ENCODE data around the gene FAM193B.

Gene FAM193B

DNA sequence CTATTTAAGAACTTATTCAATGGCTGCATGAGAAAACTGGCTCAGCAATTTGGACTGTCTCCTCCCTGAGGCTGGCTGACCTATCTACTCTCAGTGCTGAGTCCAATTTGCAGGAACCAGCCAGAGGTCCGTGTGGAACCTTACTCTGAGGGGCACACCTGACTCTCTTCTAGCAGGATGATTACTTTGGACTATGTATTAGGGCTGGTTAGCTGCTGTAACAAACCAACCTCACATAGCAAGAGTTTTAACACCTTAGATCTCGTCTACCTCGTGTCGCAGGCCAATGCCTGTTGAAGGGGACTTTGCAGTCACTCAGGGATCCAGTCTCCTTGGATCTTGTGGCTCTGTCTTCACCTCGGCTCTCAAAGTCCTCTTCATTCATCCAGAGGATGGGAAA is 3.4 kb upstream of the FAM193B start:
- no peaks in the 10 kb centered on the region for H3K36me3 ChIP-seq
- H3K27me3 ChIP-seq: no peaks in the 10 kb centered on the region
- no peak overlapping the region for H3K4me3 ChIP-seq
- TF ChIP-seq, protein P1, sequence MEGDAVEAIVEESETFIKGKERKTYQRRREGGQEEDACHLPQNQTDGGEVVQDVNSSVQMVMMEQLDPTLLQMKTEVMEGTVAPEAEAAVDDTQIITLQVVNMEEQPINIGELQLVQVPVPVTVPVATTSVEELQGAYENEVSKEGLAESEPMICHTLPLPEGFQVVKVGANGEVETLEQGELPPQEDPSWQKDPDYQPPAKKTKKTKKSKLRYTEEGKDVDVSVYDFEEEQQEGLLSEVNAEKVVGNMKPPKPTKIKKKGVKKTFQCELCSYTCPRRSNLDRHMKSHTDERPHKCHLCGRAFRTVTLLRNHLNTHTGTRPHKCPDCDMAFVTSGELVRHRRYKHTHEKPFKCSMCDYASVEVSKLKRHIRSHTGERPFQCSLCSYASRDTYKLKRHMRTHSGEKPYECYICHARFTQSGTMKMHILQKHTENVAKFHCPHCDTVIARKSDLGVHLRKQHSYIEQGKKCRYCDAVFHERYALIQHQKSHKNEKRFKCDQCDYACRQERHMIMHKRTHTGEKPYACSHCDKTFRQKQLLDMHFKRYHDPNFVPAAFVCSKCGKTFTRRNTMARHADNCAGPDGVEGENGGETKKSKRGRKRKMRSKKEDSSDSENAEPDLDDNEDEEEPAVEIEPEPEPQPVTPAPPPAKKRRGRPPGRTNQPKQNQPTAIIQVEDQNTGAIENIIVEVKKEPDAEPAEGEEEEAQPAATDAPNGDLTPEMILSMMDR (IDR thresholded peaks at IDR 0.05): no peak
- H3K9me3 ChIP-seq: no peaks in the 10 kb centered on the region
- intact Hi-C loops (cut with DNase I; ENCODE audit: low total_unique reads): loop anchor here (5.0 kb wide), 1 partner anchor 45 kb away; the partner anchor contains the start of gene B4GALT7
- H3K4me1 ChIP-seq: peaks cover 0 to 12% (median 10%) of the 10 kb centered on the region in 4 donors
- no peak for DNase-seq
- H3K27ac ChIP-seq: no peak overlapping the region

DNA sequence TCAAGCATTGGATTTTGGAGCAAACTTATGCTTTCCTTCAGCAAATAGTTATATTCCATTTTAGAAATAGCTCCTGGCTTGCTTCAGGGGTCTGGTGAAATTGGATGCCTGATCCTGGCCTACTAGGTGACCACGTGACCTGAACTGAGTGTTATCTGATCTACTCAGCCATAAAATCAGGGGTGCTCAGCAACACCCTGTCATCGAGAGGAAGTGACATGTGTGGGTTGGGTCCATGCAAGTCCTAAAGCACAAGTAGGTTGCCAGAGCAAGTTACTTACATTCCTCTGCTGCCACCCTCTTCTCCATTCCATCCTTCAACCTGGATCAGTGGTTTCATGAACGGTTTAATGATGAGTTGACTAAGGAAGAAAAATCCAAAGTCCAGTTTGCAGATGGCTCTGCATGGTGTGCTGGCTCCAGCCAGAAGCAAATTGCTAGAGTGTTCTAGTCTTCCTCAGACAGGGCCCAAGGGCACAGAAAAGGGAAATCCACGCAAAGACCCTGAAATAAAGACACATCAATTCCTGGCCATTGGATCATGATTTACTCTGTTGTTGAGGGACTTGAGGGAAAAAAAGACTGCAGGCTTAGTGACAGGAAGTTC is 2.8 kb upstream of the FAM193B start:
- no peak for DNase-seq
- no peaks in the 10 kb centered on the region for H3K36me3 ChIP-seq
- H3K4me1 ChIP-seq: peaks cover 0 to 19% (median 16%) of the 10 kb centered on the region in 4 donors
- H3K27me3 ChIP-seq: no peaks in the 10 kb centered on the region
- intact Hi-C loops (cut with DNase I; ENCODE audit: low total_unique reads): loop anchor here (5.0 kb wide), 1 partner anchor 45 kb away; the partner anchor contains the start of gene B4GALT7
- H3K27ac ChIP-seq: no peak overlapping the region
- H3K9me3 ChIP-seq: no peaks in the 10 kb centered on the region
- H3K4me3 ChIP-seq: no peak overlapping the region
- TF ChIP-seq, protein P1 (IDR thresholded peaks at IDR 0.05): no peak

DNA sequence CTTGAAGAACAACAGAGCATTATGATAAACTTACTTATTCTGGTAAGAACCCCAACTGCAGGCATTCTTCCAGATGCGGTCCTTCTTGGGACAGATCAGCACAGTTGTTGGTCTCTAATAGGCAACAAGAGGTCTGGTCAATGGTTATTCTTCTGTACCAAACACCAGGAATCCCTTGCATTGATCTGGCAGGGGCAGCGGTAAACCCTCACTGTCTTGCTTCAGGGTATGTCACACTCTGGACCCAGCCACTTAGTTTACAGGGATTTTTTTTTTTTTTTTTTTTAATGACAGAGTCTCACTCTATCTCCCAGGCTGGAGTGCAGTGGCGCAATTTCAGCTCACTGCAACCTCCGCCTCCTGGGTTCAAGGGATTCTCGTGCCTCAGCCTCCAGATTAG is 1.3 kb upstream of the FAM193B start:
- Histone ChIP-seq H3K4me3 (no peak overlapping the region), H3K9me3 (no peaks in the 10 kb centered on the region), H3K27me3 (no peaks in the 10 kb centered on the region), H3K36me3 (peaks cover 0 to 4% (median 0%) of the 10 kb centered on the region in 3 donors), H3K4me1 (peaks cover 0 to 28% (median 16%) of the 10 kb centered on the region in 4 donors), H3K27ac (no peak overlapping the region)
- no peak for DNase-seq
- intact Hi-C loops (cut with DNase I; ENCODE audit: low total_unique reads): loop anchor here (5.0 kb wide), 1 partner anchor 47 kb away; the partner anchor contains the start of gene B4GALT7
- TF ChIP-seq, protein P1 (IDR thresholded peaks at IDR 0.05): no peak

DNA sequence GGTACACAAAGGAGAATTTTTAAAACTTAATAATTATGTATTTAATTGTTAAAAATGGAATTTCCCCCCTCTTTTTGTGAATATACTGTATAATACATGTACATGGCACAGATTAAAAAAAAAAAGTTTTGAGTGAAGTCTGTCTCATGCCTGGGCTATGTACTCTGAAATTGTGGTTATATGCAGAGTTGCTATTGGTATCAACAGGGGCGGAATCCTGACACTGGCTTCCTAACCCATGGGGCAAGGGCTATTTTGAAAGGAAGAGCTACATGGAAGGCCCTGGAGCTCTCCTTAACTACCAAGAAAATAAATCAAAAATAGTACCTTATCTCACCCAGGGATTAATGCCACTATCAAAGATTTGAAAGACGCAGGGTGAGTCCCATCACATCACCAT is 865 bp upstream of the FAM193B start:
- H3K9me3 ChIP-seq: no peaks in the 10 kb centered on the region
- H3K36me3 ChIP-seq: peaks cover 0 to 6% (median 0%) of the 10 kb centered on the region in 3 donors
- H3K4me1 ChIP-seq: peaks cover 0 to 33% (median 18%) of the 10 kb centered on the region in 4 donors
- DNase-seq: no peak
- intact Hi-C loops (cut with DNase I; ENCODE audit: low total_unique reads): loop anchor here (5.0 kb wide), 1 partner anchor 47 kb away; the partner anchor contains the start of gene B4GALT7
- no peaks in the 10 kb centered on the region for H3K27me3 ChIP-seq
- TF ChIP-seq, protein P1 (IDR thresholded peaks at IDR 0.05): no peak
- H3K27ac ChIP-seq: peak overlapping the region in 1 of 2 donors; percentile 60
- peak overlapping the region; percentile 98 to 100 for H3K4me3 ChIP-seq

DNA sequence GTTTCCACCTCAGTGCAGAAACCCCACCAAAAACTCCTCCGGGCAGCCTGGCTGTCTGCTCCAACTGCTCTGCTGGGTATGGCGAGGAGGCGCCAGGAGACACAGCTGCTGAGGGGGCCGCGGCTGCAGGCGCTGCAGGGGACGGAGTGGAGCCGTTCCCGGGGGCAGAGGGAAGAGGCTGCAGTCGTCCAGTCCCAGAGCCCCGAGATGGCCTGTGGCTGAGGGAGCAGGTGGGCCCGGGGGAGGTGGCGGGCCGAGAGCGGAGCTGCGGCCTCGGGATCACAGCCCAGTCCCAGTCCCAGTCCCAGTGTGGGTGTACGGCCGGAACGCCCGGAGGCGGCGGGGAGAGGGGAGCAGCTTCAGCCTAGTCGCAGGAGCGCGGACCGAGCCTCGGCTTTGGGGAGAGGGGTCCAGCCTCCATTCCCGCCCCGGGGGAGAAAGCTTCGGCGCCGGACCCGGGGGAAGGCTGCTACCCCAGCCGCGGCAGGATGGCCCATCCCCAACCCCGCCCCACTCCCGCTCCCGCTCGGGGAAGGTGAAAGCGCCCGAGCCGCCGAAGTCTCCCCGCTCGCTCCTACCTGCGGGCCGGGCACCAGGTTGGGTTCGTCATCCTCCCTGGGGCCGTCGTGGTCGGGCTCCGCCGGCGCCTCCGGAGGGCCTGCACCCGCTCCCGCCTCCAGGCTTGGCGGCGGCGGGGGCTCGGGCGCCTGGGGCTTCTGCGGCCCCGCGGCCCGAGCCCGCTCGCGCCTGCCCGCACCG is 513 bp downstream of the FAM193B start:
- Histone ChIP-seq H3K4me3 (peak overlapping the region; percentile 98 to 100), H3K9me3 (no peaks in the 10 kb centered on the region), H3K36me3 (peaks cover 0 to 6% (median 0%) of the 10 kb centered on the region in 3 donors), H3K27me3 (no peaks in the 10 kb centered on the region), H3K27ac (peak overlapping the region; percentile 92 to 95), H3K4me1 (peaks cover 0 to 37% (median 19%) of the 10 kb centered on the region in 4 donors)
- DNase-seq: peak in 1 of 2 donors; percentile 77
- TF ChIP-seq, protein P1 (IDR thresholded peaks at IDR 0.05): no peak
- intact Hi-C loops (cut with DNase I; ENCODE audit: low total_unique reads): no loop called here
